GM19438 (cell line): Measurements from ENCODE around the gene DRAP1.
A peak's percentile ranks its signal among the peaks of the same experiment; 100 is the strongest.

ENCODE experiments used
- ATAC-seq: cut with Tn5 transposase; IDR thresholded peaks from one replicate; pipeline ENCODE4 v1.9.1; 2021; ENCODE audit warnings: low read depth; ENCODE audit not compliant: unreplicated experiment

Gene DRAP1, protein sequence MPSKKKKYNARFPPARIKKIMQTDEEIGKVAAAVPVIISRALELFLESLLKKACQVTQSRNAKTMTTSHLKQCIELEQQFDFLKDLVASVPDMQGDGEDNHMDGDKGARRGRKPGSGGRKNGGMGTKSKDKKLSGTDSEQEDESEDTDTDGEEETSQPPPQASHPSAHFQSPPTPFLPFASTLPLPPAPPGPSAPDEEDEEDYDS

GRCh38 chr11:65919141-65919572, at the start of gene DRAP1:
TSS of gene DRAP1 (plus strand) at chr11:65919426. CDS start at chr11:65919502, 76 bp downstream.
- peak; percentile 77 for ATAC-seq

- ATAC-seq = no peak
These were observed 49.5 kb upstream of the DRAP1 start for GRCh38 chr11:65869643-65870306.

DNA sequence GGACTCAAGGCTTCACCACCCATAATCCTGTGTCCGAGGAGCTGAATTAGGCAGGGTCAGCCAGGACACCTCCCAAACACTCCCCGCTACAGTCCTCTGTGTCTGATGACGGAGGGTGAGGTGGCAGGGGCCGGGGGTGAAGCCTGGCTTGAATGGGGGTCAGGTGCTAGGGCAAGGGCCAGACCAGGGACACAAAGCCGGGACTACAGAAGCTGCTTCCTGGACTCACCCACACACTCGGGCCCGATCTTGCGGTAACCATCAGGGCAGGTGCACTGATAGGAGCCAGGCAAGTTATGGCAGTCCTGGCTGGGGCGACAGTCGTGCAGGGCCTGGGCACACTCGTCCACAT, 48.9 kb upstream of the DRAP1 start:
- ATAC-seq = no peak

GRCh38 chr11:65870706-65871681, 48.2 kb upstream of the DRAP1 start:
- no peak for ATAC-seq

DNA sequence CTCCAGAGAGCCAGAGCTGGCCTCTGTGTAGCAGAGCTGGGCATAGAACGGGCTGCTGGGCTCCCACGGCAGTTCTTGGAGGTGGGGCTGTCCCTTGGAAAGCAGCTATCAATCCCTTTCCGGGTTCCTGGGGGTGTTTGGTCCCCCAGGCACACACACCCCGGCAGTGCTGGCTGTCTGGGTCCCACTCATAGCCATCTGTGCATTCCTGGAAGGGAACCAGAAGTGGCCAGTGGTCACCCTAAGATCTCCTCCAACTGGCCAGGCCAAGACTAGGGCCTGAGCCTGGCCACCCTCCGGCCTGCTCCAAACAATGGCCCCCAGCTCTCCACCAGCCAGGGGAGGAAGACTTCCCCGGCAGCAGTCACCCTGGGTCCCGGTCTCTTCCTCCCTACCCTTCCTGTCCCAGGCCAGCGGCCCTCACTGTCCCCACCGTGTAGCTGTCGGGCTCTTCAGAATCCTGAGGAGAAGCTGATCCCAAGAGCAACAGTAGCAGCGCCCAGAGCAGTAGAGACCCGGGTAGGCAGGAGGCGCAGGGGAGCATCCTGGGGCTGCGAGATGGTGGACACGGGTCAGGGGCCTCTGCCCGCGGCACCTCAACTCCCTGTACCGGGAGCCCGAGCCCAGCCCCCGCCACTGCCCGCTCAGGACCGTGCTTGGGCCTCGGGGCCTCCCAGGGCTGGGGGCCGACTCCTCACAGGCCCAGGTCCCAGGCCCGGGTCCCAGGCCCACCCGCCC, 47.2 kb upstream of the DRAP1 start:
- ATAC-seq = no peak

DNA sequence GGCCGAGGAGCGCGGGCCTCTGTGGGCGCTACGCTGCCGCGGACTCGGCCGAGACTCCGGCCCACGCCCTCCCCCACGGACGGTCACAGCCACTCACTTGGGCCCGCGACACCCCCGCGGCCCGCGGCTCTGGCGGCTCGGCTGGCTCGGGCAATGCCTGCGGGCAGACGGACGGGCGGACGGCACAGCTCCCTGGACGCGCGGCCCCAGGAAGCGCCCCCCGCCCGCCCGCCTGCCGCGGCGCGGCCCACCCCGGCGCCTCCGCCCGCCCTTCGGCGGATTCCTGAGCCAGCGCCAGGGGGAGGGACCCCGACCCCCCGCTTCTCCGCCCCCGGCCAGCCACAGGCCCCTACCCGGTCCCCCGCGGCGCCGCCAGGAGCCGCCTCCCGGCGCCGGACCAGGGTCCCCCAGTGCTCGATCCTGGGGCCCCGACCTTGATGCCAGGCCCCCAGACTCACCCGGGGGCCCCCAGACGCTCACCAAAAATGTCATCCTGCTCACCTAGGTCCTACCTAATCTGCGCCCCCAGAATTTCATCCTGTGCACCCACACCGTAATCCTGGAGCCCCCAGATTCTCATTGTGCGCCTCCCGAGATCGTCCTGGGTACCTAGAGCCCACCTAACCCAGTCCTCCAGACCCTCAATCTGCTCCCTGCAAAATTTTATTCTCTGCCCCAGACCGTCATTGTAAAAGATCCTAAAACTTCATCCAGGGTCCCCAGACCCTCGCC, 46.5 kb upstream of the DRAP1 start, which contains the start of gene EFEMP2:
TSS of gene EFEMP2 (minus strand) at position 215 of the 732 bp plus-strand sequence. CDS start 446 bp downstream, outside the sequence.
- ATAC-seq = no peak

DNA sequence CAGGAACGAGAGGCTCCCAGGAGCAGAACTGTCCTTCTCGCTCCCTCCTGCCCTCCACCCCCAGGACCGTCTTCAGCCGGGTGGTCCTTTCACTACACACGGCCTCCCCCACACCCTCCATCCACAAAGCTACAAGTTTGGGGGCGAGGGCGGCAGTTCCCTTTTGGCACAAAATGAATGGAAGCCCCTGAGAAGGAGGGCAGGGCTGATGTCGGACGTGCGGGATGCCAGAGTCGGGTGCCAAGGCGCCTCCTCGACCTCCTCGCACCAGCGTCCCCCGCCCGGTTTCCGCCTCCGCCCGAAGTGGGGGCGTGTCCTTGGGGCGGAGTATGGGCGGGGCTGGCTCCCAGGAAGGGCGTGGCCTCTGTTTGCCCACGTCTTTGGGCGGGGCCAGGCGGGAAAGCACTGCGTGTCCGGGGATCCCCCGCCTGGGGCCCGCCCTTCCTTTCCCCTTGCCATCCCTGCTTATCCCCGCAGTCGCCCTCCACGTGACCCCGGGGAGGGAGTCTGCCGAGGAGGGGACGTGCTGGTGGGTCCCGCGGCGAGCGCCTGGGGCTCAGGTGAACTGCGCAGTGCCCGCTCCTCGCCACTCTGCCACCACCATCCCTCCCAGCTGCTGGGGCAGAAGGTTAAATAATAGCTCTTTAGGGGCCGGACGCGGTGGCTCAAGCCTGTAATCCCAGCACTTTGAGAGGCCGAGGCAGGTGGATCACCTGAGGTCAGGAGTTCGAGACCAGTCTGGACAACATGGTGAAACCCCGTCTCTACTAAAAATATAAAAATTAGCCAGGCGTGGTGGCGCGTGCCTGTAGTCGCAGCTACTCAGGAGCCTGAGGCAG, 45.7 kb upstream of the DRAP1 start:
- ATAC-seq = peak; percentile 73

DNA sequence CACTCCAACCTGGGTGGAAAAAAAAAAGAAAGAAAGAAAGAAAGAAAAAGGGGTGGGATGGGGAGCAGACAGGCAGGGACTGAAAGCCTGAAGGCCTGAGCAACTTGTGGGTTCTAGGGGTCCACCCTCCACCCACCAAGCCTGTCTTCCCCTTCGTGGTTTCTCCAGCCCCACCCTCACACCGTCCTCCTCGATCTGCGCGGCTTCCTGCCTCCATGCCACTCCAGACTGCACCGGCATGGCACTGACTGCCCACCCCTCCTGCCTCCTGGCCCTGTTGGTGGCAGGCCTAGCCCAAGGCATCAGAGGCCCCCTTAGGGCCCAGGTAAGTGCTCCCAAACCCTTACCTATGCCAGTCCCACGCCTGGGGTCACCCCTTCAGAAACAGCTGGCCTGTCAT, 39.6 kb upstream of the DRAP1 start, which contains the start of gene CTSW:
TSS of gene CTSW (plus strand) at position 221 of the 400 bp plus-strand sequence. CDS start at position 239, 18 bp downstream.
- ATAC-seq = no peak

DNA sequence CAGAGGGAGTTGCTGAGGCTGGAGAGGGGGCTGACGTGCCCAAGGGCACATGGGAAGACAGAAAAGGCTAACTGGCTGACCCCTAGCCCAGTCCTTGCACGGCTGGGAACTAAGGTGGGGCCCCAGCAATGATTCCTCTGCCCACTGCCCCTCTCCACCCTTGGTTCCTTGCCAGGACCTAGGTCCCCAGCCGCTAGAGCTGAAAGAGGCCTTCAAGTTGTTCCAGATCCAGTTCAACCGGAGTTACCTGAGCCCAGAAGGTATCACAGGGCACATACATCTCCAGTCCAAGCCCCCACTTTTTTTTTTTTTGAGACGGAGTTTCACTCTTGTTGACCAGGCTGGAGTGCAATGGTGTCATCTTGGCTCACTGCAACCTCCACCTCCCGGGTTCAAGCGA, 39.2 kb upstream of the DRAP1 start:
- ATAC-seq = no peak

DNA sequence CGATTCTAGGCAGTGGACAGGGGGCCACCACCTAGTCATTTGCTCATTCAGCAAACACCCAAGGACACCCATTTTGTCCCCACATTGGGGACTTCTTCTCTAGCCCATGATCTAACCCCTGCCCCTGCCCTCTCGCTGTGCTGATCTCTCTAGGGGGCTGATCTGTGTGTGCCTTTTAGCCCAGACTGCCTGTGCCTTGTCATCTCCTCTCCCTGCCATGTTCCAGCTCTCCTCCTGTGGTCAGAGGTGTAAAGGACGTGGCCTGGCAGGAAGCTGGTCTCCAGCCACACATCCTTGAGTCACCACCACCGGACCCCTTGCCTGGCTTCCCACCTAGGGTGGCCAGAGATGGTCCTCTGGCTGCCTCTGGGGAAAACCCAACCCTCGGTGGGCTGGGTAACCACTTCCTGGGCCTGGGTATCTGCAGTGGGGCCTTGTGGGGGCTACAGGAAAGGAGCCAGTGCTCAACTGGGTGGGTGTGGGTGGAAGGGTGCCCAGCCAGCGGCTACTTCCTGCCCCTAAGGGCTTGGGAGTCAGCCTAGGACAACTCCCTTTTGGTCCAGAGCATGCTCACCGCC, 38.3 kb upstream of the DRAP1 start:
- ATAC-seq = no peak

- ATAC-seq = no peak
These were observed 36.8 kb upstream of the DRAP1 start for GRCh38 chr11:65882120-65883057.

DNA sequence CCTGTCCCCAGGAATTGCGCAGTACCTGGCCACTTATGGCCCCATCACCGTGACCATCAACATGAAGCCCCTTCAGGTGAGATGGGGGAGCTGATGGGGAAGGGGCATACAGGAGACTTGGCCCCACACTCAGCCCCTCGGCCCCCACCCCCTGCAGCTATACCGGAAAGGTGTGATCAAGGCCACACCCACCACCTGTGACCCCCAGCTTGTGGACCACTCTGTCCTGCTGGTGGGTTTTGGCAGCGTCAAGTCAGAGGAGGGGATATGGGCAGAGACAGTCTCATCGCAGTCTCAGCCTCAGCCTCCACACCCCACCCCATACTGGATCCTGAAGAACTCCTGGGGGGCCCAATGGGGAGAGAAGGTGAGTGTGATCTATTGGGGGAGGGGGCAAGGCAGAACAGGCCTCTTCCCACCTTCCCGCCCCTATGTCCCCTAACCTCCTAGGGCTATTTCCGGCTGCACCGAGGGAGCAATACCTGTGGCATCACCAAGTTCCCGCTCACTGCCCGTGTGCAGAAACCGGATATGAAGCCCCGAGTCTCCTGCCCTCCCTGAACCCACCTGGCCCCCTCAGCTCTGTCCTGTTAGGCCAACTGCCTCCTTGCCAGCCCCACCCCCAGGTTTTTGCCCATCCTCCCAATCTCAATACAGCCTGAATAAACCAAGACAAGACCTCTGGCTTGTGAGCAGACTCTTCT, 36.0 kb upstream of the DRAP1 start:
- no peak for ATAC-seq

GRCh38 chr11:65883786-65884715, 35.2 kb upstream of the DRAP1 start:
- no peak for ATAC-seq

GRCh38 chr11:65884716-65885092, 34.5 kb upstream of the DRAP1 start:
- no peak for ATAC-seq

- no peak for ATAC-seq
These were observed 34.0 kb upstream of the DRAP1 start for GRCh38 chr11:65885231-65885630.
